Ramos (cell line): ENCODE results near the gene LTF.
"Not testable (repeated sequence)": the region's sequence is repeated elsewhere in the genome, so short reads cannot be mapped to it uniquely, and the experiment has no call there.

Source experiments
- in situ Hi-C: fragments of 300-500 bp; cut with MboI; formaldehyde crosslinking; loops from one replicate; pipeline ENCODE4 v1.14.3; 2022; ENCODE audit warnings: low sequenced_read_pairs; ENCODE audit not compliant: unreplicated experiment

The LTF gene

DNA sequence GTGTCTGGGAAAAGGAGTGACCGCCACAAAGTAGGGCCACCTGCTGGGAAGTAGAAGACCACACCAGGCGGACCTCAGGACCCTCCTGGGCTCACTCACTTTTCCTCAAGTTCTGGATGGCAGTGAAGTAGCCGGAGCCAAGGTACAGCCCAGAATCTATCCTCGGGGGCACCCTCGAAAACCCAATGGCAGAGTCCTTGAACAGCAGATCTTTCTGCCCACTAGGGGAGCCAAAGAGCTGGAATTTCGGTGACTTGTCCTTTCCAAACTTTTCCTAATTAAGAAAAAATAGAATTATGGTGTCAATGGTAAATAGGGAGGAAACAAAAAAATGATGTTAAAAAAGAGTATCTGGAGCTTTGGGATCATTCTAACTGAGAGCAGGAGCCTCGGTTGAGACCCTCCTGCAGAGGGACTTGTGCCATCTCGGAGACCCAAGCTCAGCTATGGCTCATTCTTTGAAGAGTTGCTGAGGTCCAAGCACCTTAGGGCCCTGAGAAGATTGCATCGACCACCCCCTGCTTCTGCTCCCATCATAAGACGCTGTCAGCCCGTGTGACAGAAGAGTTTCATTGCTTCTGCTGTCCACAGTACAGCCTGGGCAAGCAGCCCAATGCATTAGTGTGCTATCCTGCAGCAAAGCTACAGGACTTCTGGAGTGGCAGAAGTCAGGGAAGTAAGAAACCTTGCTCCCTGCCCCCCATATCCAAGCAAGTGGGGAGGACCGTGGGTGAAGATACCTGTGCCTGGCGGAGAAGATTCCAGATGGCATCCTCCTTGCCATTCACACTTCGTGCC lies 14.8 kb downstream of the LTF start:
- in situ Hi-C loops = no loop called here

DNA sequence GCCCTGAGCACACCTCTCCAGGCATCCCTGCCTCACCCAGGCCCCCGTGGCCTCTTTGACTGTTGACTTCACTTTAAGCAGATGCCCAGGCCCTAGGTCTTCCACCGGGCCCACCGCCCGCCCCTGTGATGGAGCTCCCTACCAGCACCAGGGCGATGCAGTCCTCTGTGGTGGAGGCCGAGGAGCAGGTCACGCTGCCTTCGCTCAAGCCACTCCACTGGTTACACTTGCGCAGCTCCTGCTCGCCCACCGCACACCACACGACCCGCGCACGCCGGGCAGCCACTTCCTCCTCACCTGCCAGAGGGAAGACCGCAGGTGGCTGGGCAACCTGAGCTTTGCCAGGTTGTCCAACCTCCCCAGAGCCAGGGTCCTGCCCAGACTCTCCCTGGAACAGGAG lies 16.0 kb downstream of the LTF start:
- in situ Hi-C loops = no loop called here

DNA sequence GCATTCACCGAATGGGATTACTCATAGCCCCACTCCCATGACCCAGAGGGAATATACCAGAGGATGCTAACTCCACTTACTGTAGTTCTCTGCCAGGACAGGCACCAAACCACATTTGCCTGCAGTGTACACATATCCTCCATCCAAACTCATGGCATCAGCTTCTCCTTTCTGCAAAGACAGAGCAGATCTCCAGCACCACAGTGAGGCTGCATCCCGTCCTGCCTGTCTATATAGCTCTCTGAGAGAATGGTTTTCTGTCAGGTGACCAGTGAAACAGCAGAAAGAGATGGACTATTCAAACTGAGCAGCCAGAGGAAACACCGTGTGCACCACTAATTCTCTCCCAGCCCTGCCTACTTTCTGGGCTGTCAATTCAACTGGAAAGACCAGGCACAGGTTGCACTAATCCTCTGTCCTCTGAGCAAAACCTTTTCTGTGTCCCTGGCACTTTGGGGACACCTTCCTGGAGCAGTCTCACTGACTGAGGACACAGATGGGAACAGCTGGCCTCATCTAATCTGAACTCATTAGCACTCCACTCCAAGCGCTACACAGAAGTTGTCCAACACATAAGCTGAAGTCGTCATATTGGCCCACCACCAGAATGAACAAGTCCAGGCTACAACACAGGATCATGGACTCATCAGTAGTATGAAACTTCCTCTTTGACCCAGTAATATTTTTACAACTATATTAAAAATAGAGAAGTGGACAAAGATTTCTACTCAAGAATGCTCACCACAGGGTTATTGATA lies 17.3 kb downstream of the LTF start:
- in situ Hi-C loops = no loop called here

DNA sequence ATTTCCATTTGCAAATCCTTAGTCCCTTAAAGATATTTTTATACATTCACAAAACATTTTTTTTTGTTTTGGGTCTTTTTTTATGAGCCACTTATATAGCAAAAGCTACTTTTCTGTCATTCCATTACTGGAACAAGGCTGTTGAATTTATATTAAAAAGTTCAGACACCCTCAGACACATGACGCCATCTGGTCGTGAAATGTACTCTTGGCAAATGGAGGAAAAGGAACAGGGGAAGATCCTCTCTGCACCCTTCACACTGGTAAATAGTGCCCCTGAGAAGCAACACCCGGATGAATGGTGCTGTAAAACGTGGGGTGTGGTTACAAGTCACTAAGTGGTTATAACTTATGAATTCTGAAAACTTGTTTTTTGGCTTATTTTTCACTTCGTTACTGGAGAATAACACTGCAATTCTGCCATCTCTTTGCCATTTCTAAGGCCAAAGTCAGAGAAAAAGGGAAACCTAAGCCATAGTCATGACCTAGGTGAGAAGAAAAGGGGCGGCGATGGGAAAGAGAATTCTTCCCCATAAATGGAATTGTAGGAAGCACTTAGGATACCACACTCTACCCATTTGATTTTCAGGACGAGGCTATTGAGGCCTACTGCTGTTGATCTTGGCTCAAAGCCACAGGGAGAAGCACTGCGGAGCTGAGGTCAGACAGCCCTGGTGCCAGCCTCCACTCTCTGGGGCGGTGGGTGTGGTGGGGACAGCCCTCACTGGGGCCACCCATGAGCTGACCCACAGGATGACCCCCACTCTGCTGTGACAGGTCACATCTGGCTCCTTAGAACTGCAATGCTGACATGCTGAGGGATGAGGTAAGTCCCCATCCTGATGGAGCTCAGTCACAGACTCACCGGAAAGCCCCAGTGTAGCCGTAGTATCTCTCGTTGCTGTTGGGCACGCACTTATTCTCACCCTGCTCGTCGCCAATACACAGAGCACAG lies 21.9 kb downstream of the LTF start:
- in situ Hi-C loops = no loop called here

DNA sequence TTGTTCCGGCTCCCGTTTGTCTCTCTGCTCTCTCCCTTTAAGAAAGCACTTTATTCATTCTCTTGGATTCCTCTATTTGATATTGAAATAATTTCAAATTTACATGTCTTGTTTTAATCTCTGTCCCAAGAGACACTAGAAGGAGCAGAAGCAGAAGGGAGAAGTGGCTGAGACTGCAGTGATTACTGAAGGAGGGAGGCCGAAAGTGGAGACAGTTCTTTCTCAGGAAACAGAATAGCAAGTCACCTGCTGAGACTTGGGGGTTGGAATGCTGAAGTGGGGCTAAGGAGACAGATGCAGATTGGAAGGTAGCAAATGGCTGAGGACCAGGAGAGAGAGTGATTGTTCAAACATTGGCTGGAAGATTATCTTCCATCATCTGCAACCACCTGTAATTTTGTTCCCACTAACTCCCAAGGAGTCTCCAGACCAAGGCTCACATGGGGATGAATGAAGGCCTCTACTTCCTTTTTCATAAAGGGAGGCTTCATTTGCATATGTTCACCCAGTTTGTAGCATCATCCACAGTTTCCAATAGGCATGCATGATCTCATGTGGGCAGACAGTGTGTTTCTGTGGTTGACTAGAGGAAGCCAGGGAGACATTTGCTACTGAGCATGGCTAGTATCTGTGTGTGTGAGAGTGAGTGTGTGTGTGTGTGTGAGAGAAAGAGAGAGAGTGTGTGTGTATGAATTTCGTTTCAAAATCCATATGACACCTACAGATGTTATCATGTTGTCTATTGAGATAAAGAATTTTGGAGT lies 24.0 kb downstream of the LTF start:
- in situ Hi-C loops = no loop called here

DNA sequence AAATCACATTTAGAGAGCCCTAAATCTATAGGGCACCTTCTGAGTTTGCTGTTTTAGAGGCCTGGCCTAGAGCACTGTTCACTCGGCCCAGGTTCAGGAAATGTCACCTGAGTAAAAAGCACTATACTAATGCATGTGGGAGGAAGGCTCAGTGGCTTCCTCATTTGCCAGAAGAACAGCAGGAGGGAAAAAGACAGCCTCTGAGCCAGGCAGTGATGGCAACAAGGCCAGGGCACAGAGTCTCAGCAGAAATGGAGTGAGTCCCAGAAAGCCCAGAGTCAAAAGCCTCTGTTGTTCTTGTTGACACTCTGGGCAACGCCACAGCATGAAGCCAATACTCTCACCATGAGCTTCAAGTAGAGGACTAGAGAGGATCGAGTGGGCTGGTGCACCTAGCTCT lies 25.9 kb downstream of the LTF start:
- in situ Hi-C loops = no loop called here

DNA sequence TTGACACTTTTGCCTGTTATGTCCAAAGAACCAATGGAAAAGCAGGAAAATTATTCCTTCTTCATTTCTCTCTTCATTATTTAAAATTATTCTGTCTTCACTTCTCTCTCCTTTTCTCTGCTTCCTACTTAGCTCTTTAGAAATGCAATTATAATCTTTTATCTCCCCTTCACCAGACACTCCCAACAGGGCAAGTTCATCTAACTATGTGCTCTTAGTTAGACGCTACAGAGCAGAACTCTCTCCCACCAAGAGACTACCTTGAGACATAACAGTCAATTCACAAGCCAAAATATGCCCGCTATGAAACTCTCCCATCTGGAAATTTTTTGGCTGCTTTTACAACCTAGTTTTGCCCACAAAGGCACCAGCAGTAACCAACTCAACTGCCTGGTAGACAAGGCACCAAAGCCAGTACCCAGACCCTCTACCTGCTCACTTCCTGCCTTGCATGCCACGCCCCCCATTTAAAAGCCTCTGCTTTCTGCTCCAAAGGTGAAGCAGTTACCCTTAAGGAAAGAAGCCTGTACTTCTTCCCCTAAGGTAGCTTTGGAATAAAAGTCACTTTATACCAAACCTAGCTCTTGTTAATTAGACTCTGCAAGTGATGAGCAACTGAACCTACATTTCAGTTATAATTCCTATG lies 29.5 kb downstream of the LTF start:
- in situ Hi-C loops = no loop called here

DNA sequence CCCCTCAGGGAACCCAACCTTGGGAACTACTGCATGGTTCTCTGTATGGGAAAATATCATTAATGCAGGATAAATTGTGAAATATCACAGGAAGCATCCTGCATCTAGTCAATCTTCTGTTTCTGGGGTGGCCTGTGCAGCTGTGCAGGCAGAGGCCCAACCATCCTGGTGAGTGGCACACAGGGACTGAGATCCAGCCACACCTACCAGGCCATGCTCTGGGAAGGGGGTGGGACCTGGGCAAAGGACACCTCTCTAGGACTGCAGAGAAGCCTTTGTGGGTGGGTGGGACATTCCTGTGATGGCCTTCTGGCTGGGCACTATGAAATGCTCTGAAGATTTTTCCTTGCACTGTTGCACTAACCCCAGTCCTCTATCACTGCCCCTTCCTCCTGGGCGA lies 30.9 kb downstream of the LTF start:
- in situ Hi-C loops = no loop called here

DNA sequence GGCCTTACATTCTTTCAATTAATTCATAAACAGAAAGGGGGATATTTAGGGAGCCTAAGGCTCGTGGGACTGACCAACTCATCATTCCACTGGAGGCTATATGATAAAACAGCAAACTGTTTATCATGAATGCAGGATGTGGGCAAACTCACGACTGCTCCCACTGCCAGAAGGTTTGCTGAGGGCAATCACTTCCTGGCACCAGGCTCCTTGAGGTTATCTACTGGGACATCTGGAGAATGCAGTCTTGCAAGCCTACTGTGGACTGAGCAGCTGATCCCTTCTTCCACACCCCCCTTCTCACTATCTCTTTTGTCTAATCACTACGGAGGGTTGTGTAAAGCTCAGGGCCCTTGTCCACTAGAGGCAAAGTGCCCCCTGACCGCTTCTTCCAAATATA lies 31.6 kb downstream of the LTF start:
- in situ Hi-C loops = not testable (repeated sequence)

DNA sequence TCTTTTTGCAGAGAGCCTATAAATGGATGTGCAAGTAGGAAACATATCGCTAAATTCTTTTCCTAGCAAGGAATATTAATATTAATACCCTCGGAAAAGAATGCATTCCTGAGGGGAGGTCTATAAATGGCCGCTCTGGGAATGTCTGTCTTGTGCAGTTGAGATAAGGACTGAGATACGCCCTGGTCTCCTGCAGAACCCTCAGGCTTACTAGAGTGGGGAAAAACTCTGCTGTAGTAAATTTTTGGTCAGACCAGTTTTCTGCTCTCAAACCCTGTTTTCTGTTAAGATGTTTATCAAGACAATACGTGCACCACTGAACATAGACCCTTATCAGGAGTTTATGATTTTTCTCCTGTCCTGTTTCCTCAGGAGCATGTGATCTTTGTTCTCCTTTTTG lies 32.8 kb downstream of the LTF start:
- in situ Hi-C loops = not testable (repeated sequence)

DNA sequence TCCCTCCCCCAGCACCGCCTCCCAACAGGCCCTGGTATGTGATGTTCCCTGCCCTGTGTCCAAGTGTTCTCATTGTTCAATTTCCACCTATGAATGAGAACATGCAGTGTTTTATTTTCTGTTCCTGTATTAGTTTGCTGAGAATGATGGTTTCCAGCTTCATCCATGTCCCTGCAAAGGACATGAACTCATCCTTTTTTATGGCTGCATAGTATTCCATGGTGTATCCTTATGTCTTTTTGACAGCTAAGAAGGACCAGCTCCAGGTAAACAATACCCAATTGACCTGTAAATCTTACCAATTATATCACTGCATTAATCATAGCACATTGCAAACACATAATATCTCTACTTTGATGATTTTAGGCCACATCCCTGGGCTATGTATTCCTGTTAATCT lies 33.8 kb downstream of the LTF start:
- in situ Hi-C loops = not testable (repeated sequence)

DNA sequence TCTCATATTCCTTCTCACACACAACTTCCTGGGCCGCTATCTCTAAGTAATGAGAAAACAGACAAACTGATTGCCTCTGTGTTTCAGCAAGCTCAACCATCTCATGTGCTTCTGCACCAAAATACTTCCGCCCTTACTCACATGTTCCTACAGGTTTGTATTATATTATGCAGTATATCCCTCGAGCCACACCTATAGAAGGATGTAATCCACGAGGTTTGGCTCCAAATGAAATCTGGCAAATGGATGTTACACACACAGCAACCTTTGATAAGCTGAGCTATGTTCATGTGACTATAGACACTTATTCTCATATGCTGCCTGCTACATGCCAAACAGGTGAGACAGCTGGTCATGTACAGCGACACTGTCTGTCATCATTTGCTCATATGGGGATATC lies 35.0 kb downstream of the LTF start:
- in situ Hi-C loops = no loop called here

DNA sequence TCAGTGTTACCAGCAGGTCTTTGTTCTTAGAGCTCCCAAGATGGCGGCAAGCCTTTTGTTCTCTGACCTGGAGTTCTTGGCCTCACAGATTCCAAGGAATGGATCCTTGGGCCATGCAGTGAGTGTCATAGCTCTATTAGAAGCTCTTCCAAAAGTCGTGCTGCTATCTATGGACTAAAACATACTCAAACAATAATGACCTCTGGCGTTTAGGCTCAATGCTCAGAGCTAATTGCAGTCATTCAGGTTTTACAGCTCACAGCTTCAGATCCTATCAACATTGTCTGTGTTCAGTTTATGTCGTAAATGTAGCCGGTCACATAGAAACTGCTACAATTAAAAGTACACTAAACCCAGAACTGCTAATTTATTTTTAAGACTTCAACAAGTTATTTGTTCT lies 35.5 kb downstream of the LTF start:
- in situ Hi-C loops = no loop called here

DNA sequence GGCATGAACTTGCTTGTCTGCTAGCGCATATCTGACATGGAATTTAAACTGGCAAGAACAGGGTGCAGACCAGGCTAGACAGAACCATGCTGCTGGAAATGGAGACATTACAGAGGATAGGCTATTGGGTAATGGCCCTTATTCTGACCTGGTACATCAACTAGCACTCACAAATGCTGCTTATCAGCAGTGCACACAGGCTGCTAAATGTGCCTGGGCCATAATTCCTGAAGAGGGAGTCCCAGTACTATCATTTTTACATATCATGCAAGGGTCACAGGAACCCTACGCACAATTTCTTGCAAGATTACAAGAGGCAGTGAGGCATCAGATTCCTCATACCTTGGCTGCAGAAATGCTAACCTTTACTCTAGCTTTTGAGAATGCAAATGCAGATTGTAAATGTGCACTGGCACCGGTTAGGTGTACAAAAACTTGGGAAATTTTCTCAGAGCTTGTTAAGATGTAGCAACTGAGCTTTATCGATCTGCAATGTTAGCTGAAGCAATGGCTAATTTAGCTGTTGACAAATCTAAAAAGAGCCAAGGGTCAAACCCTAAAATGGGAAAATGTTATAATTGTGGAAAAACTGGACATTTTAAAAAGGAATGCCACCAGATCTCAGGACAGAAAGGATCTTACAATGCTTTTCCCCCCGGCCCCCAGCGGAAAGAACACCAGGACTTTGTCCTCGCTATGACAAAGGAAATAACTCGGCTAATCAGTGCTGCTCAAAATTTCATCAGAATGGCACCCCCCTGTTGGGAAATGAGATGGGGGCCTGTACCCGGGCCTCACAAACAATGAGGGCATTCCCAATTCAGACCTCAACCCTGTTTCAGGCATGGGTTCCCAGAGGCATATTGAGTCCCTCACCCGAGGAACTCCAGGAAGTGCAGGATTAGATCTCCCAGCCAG lies 36.5 kb downstream of the LTF start:
- in situ Hi-C loops = no loop called here

DNA sequence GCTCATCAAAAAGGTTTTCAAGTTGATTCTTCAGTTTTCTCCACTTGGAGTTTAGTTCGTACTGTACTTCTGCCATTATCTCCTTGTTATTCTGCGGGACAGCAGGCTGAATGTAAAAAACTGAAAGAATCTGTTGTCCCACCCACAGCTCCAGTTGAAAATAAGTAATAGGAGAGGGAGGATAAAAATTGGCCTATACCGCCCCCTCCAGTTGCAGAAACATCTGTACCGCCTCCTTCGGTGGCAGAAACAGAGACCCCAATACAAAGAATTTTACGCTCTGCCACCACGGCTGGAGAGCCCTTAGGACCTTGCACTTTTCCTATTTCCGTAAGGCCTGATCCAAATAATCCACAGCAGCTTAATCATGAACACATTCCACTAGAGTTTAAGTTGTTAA lies 37.3 kb downstream of the LTF start:
- in situ Hi-C loops = not testable (repeated sequence)

DNA sequence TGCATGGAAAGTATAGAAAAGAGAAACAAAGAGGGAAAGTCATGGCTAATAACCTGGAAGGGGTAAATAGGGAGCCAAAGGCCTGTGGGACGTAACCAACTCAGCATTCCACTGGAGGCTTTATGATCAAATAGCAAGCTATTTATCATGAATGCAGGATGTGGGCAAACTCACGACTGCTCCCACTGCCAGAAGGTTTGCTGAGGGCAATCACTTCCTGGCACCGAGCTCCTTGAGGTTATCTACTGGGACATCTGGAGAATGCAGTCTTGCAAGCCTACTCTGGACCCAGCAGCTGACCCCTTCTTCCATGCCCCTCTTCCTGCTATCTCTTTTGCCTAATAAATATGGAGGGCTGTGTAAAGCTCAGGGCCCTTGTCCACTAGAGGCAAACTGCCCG lies 38.2 kb downstream of the LTF start:
- in situ Hi-C loops = not testable (repeated sequence)

DNA sequence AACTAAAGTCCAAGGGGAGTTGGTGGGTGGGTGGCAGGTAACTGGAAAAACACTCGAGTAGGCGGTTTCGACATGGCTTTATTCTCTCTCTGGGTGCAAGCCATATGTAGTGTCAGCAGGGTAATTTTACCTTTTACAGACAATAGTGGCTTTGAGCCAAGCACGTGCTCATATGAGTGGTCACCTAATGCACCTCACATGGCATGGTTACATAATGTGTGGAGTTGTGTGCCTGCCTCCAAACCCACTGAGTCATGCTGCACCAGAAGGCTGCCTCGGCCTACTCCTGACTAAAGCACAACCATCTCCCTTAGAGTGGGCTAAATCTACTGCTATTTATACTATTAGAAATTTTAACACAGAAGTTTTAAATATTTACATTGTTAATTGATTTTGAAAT lies 41.1 kb downstream of the LTF start:
- in situ Hi-C loops = no loop called here

DNA sequence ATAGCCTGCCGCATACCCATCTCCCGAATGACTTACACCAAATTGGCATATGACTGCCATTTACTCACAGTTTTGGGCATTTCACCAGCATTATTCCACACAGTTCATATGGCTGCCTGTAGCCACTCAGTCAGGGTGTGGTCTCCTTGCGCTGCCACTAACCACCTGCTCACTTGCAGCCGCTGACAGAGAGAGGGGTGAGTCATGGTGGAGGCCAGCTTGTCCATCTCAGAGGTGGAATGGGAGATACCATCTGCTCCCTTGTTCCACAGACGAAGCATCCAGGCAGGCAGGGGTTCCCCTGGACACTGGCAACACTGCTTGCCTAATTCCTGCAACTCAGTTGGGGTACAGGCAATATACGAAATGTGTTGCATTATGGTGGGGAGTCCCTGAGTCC lies 42.1 kb downstream of the LTF start:
- in situ Hi-C loops = no loop called here

DNA sequence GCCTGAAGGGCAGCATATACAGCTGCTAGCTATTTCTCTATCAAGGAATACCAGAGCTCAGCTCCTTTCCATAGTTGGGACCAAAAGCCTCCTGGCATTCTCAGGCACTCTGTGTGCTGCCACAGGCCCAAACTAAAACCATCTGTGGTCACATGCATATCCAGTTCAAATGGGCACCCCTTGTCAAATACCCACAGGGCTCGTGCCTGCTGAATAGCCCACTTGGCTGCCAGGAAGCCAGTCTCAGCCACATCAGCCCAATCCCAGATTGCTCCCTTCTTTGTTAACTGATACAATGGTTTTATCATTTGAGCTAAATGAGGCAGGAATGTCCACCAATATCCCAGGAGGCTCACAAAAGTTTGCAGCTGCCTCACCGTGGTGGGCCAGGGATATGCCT lies 43.8 kb downstream of the LTF start:
- in situ Hi-C loops = no loop called here
